GM19467 (cell line): ENCODE data around the gene HDDC2.

ENCODE experiments used
- ATAC-seq: cut with Tn5 transposase; IDR thresholded peaks from one replicate; pipeline ENCODE4 v1.9.1; 2021; ENCODE audit warnings: mild to moderate bottlenecking, moderate library complexity; ENCODE audit not compliant: unreplicated experiment

Gene HDDC2

GRCh38 chr6:125245109-125245508 is 56.7 kb downstream of the HDDC2 start:
- no peak for ATAC-seq

DNA sequence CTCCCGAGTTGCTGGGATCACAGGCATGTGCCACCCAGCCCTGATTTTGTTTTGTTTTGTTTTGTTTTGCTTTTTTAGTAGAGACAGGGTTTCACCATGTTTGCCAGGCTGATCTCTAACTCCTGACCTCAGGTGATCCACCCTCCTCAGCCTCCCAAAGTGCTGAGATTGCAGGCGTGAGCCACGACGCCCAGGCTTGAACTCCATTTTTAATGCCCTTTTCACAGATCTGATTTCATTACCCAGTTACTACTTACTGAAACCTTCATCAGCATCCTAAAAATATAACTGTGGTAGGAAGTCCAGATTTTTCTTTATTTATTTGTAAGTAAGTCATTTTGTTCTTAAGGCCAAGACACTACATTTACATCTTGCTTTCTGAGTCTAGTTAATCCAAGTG is 64.0 kb downstream of the HDDC2 start:
- no peak for ATAC-seq

DNA sequence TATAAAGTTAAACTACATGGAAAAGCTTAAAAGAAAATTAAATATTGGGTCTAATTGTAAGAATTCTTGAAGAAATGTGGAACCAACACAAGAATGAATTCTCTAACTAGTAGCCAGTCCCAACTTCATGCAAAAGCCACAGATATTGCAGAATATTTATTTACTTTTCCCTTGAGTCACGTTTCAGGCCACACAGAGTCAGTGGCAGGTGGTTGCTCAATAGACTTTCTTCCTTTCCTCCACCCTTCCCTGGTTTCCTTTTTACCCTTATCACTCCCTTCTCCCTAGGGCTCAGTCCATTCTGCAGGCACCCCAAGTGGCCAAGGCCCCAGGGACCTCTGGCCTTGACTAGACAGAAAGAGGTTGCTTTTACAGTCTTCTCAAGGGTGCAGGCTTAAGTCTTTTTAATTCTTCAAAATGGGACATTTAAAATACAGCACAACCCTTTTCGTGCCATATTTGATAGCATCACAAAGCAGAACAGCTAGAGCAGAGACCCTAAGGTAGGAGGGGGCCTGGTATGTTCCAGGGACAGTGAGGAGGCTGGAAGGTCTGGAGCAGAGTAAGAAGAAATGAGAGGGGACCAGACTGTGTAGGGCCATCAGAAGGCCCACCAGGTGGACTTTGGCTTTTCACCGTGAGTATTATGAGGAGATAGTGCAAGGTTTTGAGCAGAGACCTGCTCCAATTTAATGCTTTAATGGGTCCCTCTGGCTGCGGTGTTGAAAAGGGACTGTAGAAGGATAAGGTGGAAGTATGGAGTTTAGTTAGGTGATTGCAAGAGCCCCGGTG is 65.0 kb downstream of the HDDC2 start:
- no peak for ATAC-seq

GRCh38 chr6:125233202-125233601 is 68.6 kb downstream of the HDDC2 start:
- no peak for ATAC-seq

DNA sequence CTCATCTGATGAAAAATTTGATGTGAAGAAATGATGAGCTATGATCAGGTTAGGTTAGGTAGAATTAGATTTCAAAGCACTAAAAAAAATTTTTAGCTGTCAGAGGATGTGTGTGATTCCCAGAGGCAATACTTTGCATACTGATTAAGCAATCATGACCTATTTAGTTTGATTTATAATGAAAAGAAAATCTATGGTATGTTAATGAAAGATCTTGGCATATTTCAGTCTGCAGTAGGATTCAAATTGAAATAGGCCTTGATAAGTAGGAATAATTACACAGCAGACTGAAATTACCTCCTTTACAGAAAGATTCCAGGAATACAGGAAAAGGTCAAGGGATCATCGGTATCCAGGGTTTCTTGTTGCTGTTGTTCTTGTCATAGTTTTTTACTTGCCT is 69.3 kb downstream of the HDDC2 start:
- ATAC-seq, result no peak

GRCh38 chr6:125231574-125232343 is 70.0 kb downstream of the HDDC2 start:
- ATAC-seq, result no peak

DNA sequence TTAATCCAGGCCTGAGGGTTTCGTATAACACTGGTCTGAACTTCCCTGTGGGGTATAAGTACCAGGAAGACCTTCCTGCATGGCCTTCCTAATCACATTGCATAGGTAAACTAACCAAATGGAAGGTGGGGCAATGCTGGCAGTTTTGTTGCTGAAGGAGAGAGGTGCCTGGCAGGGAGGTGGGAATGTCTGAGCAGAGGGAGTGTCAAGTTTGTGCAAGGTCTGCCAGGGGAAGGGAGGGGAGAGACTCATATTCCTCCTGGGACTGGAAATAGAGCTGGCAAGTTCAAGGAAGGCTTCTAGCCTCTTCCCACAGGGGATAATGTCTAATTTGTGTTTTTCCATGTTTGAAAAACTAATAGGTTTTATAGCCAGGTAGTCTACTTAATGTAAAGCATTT is 70.6 kb downstream of the HDDC2 start:
- no peak for ATAC-seq

DNA sequence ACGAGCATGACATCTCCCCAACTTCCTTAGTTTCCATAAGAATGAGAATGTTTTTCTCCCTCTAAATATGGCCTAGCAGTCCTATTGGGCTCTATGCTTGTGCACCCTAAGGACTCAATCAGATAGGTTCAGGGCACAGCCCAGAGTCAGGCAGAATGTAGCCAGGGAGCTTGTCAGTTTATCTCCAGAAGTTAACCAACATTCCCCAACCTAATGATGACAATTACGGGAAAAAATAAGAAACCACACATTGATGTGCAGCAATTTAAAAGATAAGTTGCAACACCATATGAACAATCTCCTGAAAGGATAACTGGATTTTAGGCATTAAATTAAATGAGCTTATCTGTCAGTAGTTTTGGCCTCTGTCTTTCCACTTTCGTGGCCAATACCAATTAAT is 71.1 kb downstream of the HDDC2 start:
- ATAC-seq, result no peak

DNA sequence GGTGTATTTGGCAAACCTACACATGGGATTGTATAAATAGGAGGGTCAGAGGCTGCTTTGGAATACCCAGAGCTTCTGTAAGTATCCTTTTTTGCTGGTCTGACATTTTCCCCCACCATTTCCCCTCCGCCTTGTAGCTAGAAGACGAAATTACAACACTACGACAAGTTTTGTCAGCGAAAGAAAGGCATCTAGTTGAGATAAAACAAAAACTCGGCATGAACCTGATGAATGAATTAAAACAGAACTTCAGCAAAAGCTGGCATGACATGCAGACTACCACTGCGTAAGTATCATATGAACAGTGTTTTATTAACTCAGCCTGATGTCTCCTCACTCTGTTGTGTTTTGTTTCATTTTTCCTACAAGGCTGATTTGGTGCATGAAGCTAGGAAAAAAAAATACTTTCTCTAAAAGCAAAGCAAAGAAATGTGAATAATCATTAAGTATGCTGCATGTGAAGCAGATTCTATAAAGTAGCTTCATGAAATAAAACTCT is 72.7 kb downstream of the HDDC2 start:
- no peak for ATAC-seq

GRCh38 chr6:125227244-125227643 is 74.5 kb downstream of the HDDC2 start:
- no peak for ATAC-seq
